ENCODE results near the gene SORCS3.

GRCh38 chr10:104638861-104639589 lies 2.1 kb upstream of the SORCS3 start:
- TF ChIP-seq POLR2A (IDR thresholded peaks at IDR 0.05) (no peak), CTCF (IDR thresholded peaks at IDR 0.05) (peak in 1 of 4 experiments; percentile 20), EP300 (IDR thresholded peaks at IDR 0.05) (no peak)

All from sigmoid colon (tissue), 4 donors.